Activated naive CD8-positive, alpha-beta T cell treated with anti-CD3 and anti-CD28 coated beads for 36 hours (primary cell): ENCODE measurements around the gene TIMM23B. TPM values are rescaled to one million over a fixed set of nuclear protein-coding genes. Genes with fewer than 3 reads are reported as not detected.
"Not testable (repeated sequence)": the region's sequence is repeated elsewhere in the genome, so short reads cannot be mapped to it uniquely, and the experiment has no call there.

ENCODE experiments used
- DNase-seq: peaks from one replicate; pipeline ENCODE4 v3.0.0; 2021
- H3K27ac Mint-ChIP-seq: one replicate; pipeline ENCODE4 v1.8.0; 2022; ENCODE audit warnings: mild to moderate bottlenecking, moderate library complexity, mixed read lengths
- H3K27me3 Mint-ChIP-seq: one replicate; pipeline ENCODE4 v1.8.0; 2022; ENCODE audit warnings: mild to moderate bottlenecking, mixed read lengths
- H3K36me3 Mint-ChIP-seq: one replicate; pipeline ENCODE4 v1.8.0; 2021; ENCODE audit warnings: mild to moderate bottlenecking, mixed read lengths
- H3K4me1 Mint-ChIP-seq: one replicate; pipeline ENCODE4 v1.8.0; 2021; ENCODE audit warnings: mixed read lengths
- H3K4me3 Mint-ChIP-seq: one replicate; pipeline ENCODE4 v1.8.0; 2022; ENCODE audit warnings: mild to moderate bottlenecking, moderate library complexity, mixed read lengths
- H3K9me3 Mint-ChIP-seq: one replicate; pipeline ENCODE4 v1.8.0; 2022; ENCODE audit warnings: mixed read lengths
- total RNA-seq, 2 experiments: library from RNA; stranded (reverse); gene quantifications; one replicate each; pipeline ENCODE4 v1.2.3, GENCODE V29; 2021

The TIMM23B gene
- total RNA-seq, 2 experiments from 2014 or later, result 20.6 to 21.7 TPM

- H3K9me3 Mint-ChIP-seq, H3K4me1 Mint-ChIP-seq, H3K27me3 Mint-ChIP-seq: not testable (repeated sequence)
Observed at GRCh38 chr10:49948737-49949136, 6.9 kb downstream of the TIMM23B start.

GRCh38 chr10:49952006-49952405 is 10.2 kb downstream of the TIMM23B start:
- H3K27ac Mint-ChIP-seq, DNase-seq, H3K27me3 Mint-ChIP-seq, H3K36me3 Mint-ChIP-seq, H3K4me1 Mint-ChIP-seq, H3K9me3 Mint-ChIP-seq, H3K4me3 Mint-ChIP-seq: not testable (repeated sequence)

More at GRCh38 chr10:49948737-49949136, 6.9 kb downstream of the TIMM23B start:
- peaks cover 15% of the 10 kb centered on the region for H3K36me3 Mint-ChIP-seq
- DNase-seq, H3K4me3 Mint-ChIP-seq, H3K27ac Mint-ChIP-seq: not testable (repeated sequence)

DNA sequence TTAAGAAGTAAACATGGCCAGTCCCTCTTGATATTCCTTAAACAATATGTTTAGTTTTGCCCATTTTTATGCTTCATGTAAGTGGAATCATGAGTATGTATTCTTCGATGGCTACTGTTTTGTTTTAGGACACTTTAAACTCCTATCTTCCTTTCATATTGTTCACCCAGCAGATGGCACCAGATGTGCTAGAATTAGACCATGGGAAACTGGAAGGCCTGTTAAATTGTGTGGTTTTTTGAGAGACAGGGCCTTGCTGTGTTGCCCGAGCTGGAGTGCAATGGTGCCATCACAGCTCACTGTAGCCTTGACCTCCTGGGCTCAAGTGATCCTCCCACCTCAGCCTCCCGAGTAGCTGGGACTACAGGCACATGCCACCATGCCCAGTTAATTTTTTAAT is 11.3 kb downstream of the TIMM23B start:
- not testable (repeated sequence) for H3K27ac Mint-ChIP-seq, H3K4me1 Mint-ChIP-seq, H3K36me3 Mint-ChIP-seq, H3K9me3 Mint-ChIP-seq, DNase-seq, H3K4me3 Mint-ChIP-seq, H3K27me3 Mint-ChIP-seq

- not testable (repeated sequence) for H3K4me3 Mint-ChIP-seq, H3K4me1 Mint-ChIP-seq, H3K27me3 Mint-ChIP-seq, H3K9me3 Mint-ChIP-seq, H3K27ac Mint-ChIP-seq, DNase-seq
- H3K36me3 Mint-ChIP-seq, result peaks cover 10% of the 10 kb centered on the region
Observed at GRCh38 chr10:49970331-49970857, 28.5 kb downstream of the TIMM23B start.

DNA sequence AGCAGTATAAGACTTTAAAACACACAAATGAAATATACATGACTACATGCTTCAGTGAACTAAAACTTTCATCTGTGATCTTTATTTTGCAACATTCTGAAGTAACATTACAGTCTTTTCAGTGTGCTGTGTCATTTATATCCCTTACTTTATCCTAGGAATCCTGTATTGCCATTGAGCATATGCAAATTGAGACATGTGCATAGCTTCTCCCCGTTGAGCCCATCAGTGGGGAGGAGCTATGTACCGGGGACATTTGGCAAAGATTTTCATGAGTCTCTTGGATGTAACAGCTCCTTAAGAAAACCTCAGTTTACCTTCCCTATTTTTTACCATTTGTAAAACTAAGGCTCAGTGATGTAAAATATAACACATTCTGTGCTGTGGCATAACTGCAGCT is 29.6 kb downstream of the TIMM23B start:
- H3K36me3 Mint-ChIP-seq, H3K4me3 Mint-ChIP-seq, H3K9me3 Mint-ChIP-seq, H3K27me3 Mint-ChIP-seq, H3K27ac Mint-ChIP-seq, DNase-seq, H3K4me1 Mint-ChIP-seq: not testable (repeated sequence)

DNA sequence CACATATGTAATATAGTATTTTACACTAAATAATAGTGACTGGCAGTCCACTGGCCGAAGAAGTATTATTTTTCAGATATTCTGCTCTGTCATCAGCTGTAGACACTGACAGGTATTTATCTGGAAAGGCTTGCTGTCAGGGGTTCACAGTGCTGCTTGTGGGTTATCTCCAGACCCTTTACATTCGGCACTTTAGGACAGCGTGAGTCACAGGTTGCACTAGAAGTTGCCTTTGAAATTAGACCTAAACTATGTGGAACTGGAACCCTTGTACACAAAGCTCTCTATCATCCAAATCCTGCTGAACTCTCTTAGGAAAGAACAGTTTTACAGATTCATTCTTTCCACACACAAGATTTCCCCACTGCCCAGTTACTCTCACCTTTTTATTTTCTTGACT is 30.2 kb downstream of the TIMM23B start:
- DNase-seq, H3K27me3 Mint-ChIP-seq, H3K36me3 Mint-ChIP-seq: not testable (repeated sequence)

GRCh38 chr10:49977756-49978155 is 35.9 kb downstream of the TIMM23B start:
- H3K27ac Mint-ChIP-seq, H3K36me3 Mint-ChIP-seq, H3K4me1 Mint-ChIP-seq, H3K27me3 Mint-ChIP-seq, H3K9me3 Mint-ChIP-seq, DNase-seq, H3K4me3 Mint-ChIP-seq: not testable (repeated sequence)

More for the DNA sequence above, 30.2 kb downstream of the TIMM23B start:
- H3K9me3 Mint-ChIP-seq, H3K4me3 Mint-ChIP-seq, H3K27ac Mint-ChIP-seq, H3K4me1 Mint-ChIP-seq: not testable (repeated sequence)

DNA sequence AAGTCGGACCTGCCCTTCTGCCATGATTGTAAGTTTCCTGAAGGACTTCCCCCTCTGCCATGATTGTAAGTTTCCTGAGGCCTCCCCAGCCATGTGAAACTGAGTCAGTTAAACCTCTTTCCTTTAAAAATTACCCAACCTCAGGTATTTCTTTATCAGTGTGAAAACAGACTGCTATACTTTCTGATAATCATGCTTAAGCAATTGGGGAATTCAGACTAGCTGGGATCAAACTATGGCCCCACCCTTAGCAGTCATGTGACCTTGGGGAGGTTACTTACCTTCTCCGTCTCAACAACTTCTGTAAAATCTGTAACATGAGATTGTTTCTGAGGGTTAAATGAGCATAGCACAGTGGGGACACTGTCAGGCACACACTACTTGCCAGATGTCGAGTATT is 45.4 kb downstream of the TIMM23B start:
- H3K9me3 Mint-ChIP-seq, H3K27ac Mint-ChIP-seq, H3K4me3 Mint-ChIP-seq, H3K27me3 Mint-ChIP-seq, DNase-seq, H3K4me1 Mint-ChIP-seq, H3K36me3 Mint-ChIP-seq: not testable (repeated sequence)

DNA sequence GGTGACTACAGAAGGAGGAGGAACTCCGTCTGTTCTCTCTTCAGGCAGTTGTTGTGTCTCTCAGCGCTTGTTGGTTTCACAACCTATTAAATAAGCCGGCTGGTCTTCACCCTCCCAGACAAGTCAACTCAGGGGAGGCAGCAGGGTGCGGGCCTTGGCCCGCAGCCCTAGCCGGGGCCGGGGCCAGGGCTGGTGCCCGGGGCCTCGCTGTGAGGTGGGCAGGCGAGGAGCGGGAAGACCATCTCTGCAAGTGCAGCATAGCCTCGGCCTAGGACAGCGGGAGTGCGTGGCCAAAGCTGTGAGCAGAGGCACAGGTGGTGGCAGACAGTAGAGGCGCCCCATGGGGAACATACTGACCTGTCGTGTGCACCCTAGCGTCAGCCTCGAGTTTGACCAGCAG is 46.5 kb downstream of the TIMM23B start, which contains the start of gene AGAP6:
Gene AGAP6, plus strand, starts transcription at position 31 of the 400 bp plus-strand sequence. Its CDS starts 310 bp downstream, at position 341.
- not testable (repeated sequence) for H3K9me3 Mint-ChIP-seq, H3K27me3 Mint-ChIP-seq, DNase-seq, H3K27ac Mint-ChIP-seq, H3K36me3 Mint-ChIP-seq, H3K4me3 Mint-ChIP-seq, H3K4me1 Mint-ChIP-seq

- H3K27ac Mint-ChIP-seq, H3K4me3 Mint-ChIP-seq, H3K9me3 Mint-ChIP-seq, H3K36me3 Mint-ChIP-seq, H3K4me1 Mint-ChIP-seq, H3K27me3 Mint-ChIP-seq, DNase-seq: not testable (repeated sequence)
Observed at GRCh38 chr10:49995321-49995720, 53.5 kb downstream of the TIMM23B start.

- not testable (repeated sequence) for DNase-seq, H3K4me1 Mint-ChIP-seq, H3K27ac Mint-ChIP-seq, H3K9me3 Mint-ChIP-seq, H3K27me3 Mint-ChIP-seq, H3K4me3 Mint-ChIP-seq, H3K36me3 Mint-ChIP-seq
Observed at GRCh38 chr10:50014024-50014423, 72.2 kb downstream of the TIMM23B start.

- H3K27me3 Mint-ChIP-seq, H3K36me3 Mint-ChIP-seq, H3K9me3 Mint-ChIP-seq, H3K4me3 Mint-ChIP-seq, H3K4me1 Mint-ChIP-seq, DNase-seq, H3K27ac Mint-ChIP-seq: not testable (repeated sequence)
Observed at GRCh38 chr10:50015596-50016220, 73.9 kb downstream of the TIMM23B start.

DNA sequence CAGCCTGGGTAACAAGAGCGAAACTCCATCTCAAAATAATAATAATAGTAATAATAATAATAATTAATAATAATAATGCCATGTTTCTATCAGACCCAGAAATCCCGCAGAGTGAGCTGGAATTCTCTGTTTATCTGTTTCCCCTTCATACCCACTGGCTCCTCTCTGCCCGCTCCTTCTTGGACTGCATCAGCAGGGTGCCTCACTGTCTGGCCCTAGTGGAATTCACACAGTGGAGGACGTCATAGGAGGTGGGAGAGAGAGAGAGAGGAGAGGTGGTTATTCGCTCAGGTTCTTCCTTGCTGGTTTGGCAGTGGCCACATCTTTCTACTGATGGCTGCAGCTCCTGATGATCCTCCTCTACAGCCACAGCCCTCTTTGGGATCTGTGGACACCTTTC is 75.1 kb downstream of the TIMM23B start:
- DNase-seq, H3K27me3 Mint-ChIP-seq, H3K27ac Mint-ChIP-seq, H3K4me1 Mint-ChIP-seq, H3K4me3 Mint-ChIP-seq, H3K9me3 Mint-ChIP-seq, H3K36me3 Mint-ChIP-seq: not testable (repeated sequence)

- H3K36me3 Mint-ChIP-seq, DNase-seq, H3K27me3 Mint-ChIP-seq, H3K4me3 Mint-ChIP-seq, H3K4me1 Mint-ChIP-seq, H3K9me3 Mint-ChIP-seq, H3K27ac Mint-ChIP-seq: not testable (repeated sequence)
Observed at GRCh38 chr10:50017646-50018045, 75.8 kb downstream of the TIMM23B start.

GRCh38 chr10:50019279-50019678 is 77.4 kb downstream of the TIMM23B start:
- H3K27ac Mint-ChIP-seq, DNase-seq, H3K27me3 Mint-ChIP-seq, H3K9me3 Mint-ChIP-seq, H3K4me3 Mint-ChIP-seq, H3K4me1 Mint-ChIP-seq, H3K36me3 Mint-ChIP-seq: not testable (repeated sequence)

DNA sequence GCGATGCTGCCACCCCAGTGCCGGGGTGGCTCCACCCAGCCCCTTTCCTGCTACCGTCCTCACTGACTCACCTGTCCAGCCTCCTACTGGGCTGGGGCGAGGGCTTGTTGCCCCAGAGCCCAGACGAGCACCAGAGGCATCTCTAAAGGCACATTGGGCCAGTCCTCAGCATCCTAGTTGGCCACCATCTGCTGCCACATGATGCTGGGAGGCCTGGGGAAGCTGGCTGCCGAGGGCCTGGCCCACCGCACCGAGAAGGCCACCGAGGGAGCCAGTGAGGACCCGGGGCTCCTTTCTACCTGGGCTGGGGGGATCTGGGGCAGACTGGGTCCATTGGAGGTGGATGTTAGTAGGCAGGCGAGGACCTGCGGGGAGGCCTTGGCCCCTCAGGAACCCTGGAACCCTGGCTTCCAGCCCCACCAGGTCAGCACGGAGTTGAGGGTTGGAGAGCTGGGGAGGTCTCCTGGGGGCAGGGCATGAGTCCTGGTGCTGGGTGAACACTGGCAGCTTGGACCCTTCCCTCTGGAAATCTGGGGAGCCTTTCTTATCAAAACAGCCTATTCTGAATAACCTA is 78.7 kb downstream of the TIMM23B start:
- H3K27me3 Mint-ChIP-seq, result peaks cover 16% of the 10 kb centered on the region
- not testable (repeated sequence) for H3K4me3 Mint-ChIP-seq, H3K36me3 Mint-ChIP-seq, H3K27ac Mint-ChIP-seq, H3K4me1 Mint-ChIP-seq, DNase-seq, H3K9me3 Mint-ChIP-seq
